LNCaP clone FGC (cell line): ENCODE data around the gene CYP4X1.
A peak's percentile ranks its signal among the peaks of the same experiment; 100 is the strongest.
"Not testable (repeated sequence)": the region's sequence is repeated elsewhere in the genome, so short reads cannot be mapped to it uniquely, and the experiment has no call there.

Experiments
- DNase-seq: peaks from one replicate; pipeline ENCODE4 v3.0.0-alpha.2; 2011; ENCODE audit warnings: low read depth
- H3K4me3 ChIP-seq: 2 replicates; pipeline ENCODE4 v1.5.1; 2011; ENCODE audit warnings: mild to moderate bottlenecking, low read depth, low read length, control low read depth
- TF ChIP-seq, protein P1 (sequence below): IDR thresholded peaks from 2 replicates; pipeline ENCODE4 v1.5.1; 2012; ENCODE audit warnings: mild to moderate bottlenecking; ENCODE audit not compliant: control insufficient read depth, insufficient read depth; ENCODE audit errors: extremely low read depth

The CYP4X1 gene

GRCh38 chr1:47002211-47002610, 21.3 kb upstream of the CYP4X1 start:
- DNase-seq: no peak
- no peak overlapping the region for H3K4me3 ChIP-seq
- TF ChIP-seq, protein P1, sequence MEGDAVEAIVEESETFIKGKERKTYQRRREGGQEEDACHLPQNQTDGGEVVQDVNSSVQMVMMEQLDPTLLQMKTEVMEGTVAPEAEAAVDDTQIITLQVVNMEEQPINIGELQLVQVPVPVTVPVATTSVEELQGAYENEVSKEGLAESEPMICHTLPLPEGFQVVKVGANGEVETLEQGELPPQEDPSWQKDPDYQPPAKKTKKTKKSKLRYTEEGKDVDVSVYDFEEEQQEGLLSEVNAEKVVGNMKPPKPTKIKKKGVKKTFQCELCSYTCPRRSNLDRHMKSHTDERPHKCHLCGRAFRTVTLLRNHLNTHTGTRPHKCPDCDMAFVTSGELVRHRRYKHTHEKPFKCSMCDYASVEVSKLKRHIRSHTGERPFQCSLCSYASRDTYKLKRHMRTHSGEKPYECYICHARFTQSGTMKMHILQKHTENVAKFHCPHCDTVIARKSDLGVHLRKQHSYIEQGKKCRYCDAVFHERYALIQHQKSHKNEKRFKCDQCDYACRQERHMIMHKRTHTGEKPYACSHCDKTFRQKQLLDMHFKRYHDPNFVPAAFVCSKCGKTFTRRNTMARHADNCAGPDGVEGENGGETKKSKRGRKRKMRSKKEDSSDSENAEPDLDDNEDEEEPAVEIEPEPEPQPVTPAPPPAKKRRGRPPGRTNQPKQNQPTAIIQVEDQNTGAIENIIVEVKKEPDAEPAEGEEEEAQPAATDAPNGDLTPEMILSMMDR: peak; percentile 73

GRCh38 chr1:47003896-47004403, 19.5 kb upstream of the CYP4X1 start:
- no peak overlapping the region for H3K4me3 ChIP-seq
- TF ChIP-seq, protein P1: no peak
- DNase-seq: no peak

DNA sequence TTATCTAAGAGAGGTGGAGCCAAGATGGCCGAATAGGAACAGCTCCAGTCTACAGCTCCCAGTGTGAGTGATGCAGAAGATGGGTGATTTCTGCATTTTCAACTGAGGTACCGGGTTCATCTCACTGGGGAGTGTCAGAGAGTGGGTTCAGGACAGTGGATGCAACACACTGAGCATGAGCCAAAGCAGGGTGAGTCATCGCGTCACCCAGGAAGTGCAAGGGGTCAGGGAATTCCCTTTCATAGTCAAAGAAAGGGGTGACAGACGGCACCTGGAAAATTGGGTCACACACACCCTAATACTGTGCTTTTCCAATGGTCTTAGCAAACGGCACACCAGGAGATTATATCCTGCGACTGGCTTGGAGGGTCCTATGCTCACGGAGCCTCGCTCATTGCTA, 17.0 kb upstream of the CYP4X1 start:
- not testable (repeated sequence) for DNase-seq, H3K4me3 ChIP-seq

GRCh38 chr1:47013293-47013692, 10.2 kb upstream of the CYP4X1 start:
- DNase-seq: peak; percentile 72
- TF ChIP-seq, protein P1: no peak
- H3K4me3 ChIP-seq: no peak overlapping the region

GRCh38 chr1:47021070-47021469, 2.4 kb upstream of the CYP4X1 start:
- DNase-seq: no peak
- TF ChIP-seq, protein P1: no peak
- H3K4me3 ChIP-seq: no peak overlapping the region

- TF ChIP-seq, protein P1: no peak
- no peak overlapping the region for H3K4me3 ChIP-seq
- DNase-seq: no peak
These were observed 802 bp downstream of the CYP4X1 start for GRCh38 chr1:47024141-47024801.

DNA sequence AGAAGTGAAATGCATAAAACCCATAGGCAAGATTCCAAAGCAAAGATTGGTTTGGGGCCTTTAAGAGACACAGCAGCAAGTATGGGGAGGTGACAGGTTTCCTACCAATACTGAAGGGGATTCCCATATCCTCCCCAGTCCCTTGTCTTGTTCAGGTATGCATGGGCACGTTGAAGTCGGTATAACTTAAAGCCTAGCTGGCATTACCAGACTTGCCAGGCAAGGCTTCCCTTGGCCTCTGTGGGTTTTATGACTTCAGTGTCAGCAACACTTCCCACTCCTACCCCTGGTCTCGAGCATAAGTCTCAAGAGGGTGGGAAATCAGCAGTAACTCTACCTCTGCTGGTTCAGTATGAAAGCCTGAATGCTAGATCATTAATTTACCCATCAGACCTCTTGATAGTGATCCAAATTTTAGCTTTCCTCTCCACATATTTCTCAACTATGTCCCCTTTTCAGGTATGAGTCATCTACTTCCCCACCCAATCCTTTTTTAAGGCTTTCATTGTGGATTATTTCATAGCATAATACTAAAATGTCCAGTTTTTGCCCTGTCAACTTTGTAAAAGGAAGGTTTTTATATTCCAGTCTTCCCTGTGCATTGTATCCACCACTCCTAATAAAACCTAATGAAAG, 6.8 kb downstream of the CYP4X1 start:
- no peak overlapping the region for H3K4me3 ChIP-seq
- DNase-seq: no peak
- TF ChIP-seq, protein P1: no peak
